Testis (tissue), 2 donors: ENCODE data around the gene TAAR1.

Source experiments
- CTCF ChIP-seq, 3 experiments: fragments of 450-650 bp in 2 of 3; fragments of 200-600 bp in 1 of 3; sonication (generic) in 1 of 3; IDR thresholded peaks; one replicate each; pipeline ENCODE4 v1.5.1; 2016 to 2019; ENCODE audit warnings: antibody characterized with exemption in 3 of 3, mild to moderate bottlenecking in 2 of 3, moderate library complexity in 1 of 3
- POLR2A ChIP-seq: fragments of 450-650 bp; IDR thresholded peaks from one replicate; pipeline ENCODE4 v1.6.1; 2017; ENCODE audit warnings: antibody characterized with exemption, mild to moderate bottlenecking, moderate library complexity

DNA sequence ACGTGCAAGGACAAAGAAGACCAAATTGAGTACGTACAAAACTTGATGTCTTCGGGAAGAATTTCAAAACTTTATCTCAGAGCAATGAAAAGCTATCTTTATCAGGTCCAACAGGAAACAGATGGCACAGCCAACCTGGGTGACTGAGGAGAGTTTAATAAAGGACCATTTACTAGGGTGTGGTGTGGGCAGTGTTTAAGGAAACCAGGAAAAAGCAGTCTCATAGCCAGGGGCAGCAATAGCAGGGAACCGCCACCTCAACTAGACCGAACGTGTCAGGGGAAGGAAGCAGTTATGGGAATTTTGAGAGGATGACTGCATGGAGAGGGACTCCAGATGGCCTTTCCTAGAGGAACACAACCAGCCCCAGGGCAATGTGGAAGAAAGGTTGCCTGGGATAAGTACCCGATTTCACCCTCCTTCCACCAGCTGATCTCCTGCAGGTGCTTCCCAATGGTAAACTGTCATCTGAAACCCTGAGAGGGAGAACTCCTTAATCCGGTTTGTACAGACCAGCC, 54.3 kb downstream of the TAAR1 start:
- TF ChIP-seq CTCF (IDR thresholded peaks at IDR 0.05): no peak
- no peak for TF ChIP-seq POLR2A
